Stimulated activated CD4-positive, alpha-beta T cell treated with anti-CD3 and anti-CD28 coated beads, Interleukin-4, amount 100 ng/mL, for 24 hours (primary cell): Measurements from ENCODE around the gene PSPC1.

ENCODE experiments used
- DNase-seq: peaks from one replicate; pipeline ENCODE4 v3.0.0-alpha.2; 2020

The PSPC1 gene

GRCh38 chr13:19668778-19669177, 114.0 kb downstream of the PSPC1 start:
- DNase-seq = no peak

- DNase-seq = no peak
These were observed 117.3 kb downstream of the PSPC1 start for GRCh38 chr13:19665427-19665859.

- DNase-seq = no peak
These were observed 118.1 kb downstream of the PSPC1 start for GRCh38 chr13:19664481-19665230.

- DNase-seq = no peak
These were observed 119.2 kb downstream of the PSPC1 start for GRCh38 chr13:19663416-19663979.

- DNase-seq = no peak
These were observed 121.2 kb downstream of the PSPC1 start for GRCh38 chr13:19661561-19661960.

GRCh38 chr13:19661126-19661525, 121.6 kb downstream of the PSPC1 start:
- no peak for DNase-seq

GRCh38 chr13:19658831-19659230, 123.9 kb downstream of the PSPC1 start:
- no peak for DNase-seq

GRCh38 chr13:19657872-19658591, 124.7 kb downstream of the PSPC1 start:
- DNase-seq = no peak
